GM12878 (cell line): ENCODE results near the gene B4GALT4. TPM values are rescaled to one million over a fixed set of nuclear protein-coding genes. Genes with fewer than 3 reads are reported as not detected.
A peak's percentile ranks its signal among the peaks of the same experiment; 100 is the strongest.

Experiments used
- ATAC-seq: fragments of 200-7000 bp; cut with Tn5 transposase; 3 replicates; pipeline ENCODE4 v1.9.1; 2020; ENCODE audit warnings: mild to moderate bottlenecking, moderate library complexity
- BruUV-seq: library from RNA; stranded (reverse); fragments of 400-500 nt; replicated peaks from 2 replicates; lab custom pipeline; 2021; lab: Mats Ljungman, UMichigan
- CTCF ChIA-PET: fragments of 300-600 bp; sonication (Branson Sonifier 250); formaldehyde crosslinking; extraction: SDS; loops from one replicate; lab custom pipeline; 2021; ENCODE audit warnings: inconsistent platforms; lab: Yijun Ruan, JAX
- POLR2A ChIA-PET: fragments of 350-600 bp; formaldehyde crosslinking; extraction: SDS; loops from one replicate; lab custom pipeline; 2021; ENCODE audit warnings: inconsistent platforms; lab: Charles Lee
- RAD21 ChIA-PET: fragments of 300-600 bp; sonication (Branson Sonifier 250); formaldehyde crosslinking; loops from one replicate; lab custom pipeline; 2023; ENCODE audit warnings: antibody characterized with exemption; ENCODE audit not compliant: unreplicated experiment; lab: Charles Lee
- SMC1A ChIA-PET: fragments of 300-600 bp; sonication (Branson Sonifier 250); formaldehyde crosslinking; loops from one replicate; lab custom pipeline; 2023; ENCODE audit not compliant: unreplicated experiment, uncharacterized antibody; lab: Charles Lee
- DNase-seq: peaks from one replicate; pipeline ENCODE4 v3.0.0-alpha.2; 2011; ENCODE audit warnings: low read depth, low spot score
- FAIRE-seq: peaks from 3 replicates; lab custom pipeline; 2011; peaks lifted over from hg19 to GRCh38; lab: Jason Lieb, UNC
- H2AFZ ChIP-seq: 2 replicates; pipeline ENCODE4 v1.6.0; 2011; ENCODE audit warnings: low read depth, low read length, control low read depth; ENCODE audit not compliant: control insufficient read depth
- H3K27ac ChIP-seq: 2 replicates; pipeline ENCODE4 v1.5.1; 2011; ENCODE audit warnings: control low read depth; ENCODE audit not compliant: control insufficient read depth, insufficient read depth
- H3K27me3 ChIP-seq, 2 experiments: replicated peaks in 1 of 2; 2 replicates each; pipeline versions ENCODE4 v1.6.0 to v1.6.1; 2011; ENCODE audit warnings: low read length in 1 of 2; ENCODE audit not compliant: control insufficient read depth in 2 of 2, insufficient read depth in 2 of 2
- H3K36me3 ChIP-seq, 2 experiments: 2 replicates each; pipeline ENCODE4 v1.5.1; 2011; ENCODE audit warnings: low read length in 1 of 2; ENCODE audit not compliant: control insufficient read depth in 2 of 2, insufficient read depth in 2 of 2
- H3K4me1 ChIP-seq: 2 replicates; pipeline ENCODE4 v1.6.1; 2011; ENCODE audit warnings: mild to moderate bottlenecking, low read length, moderate library complexity, mixed read lengths; ENCODE audit not compliant: control insufficient read depth, insufficient read depth
- H3K4me2 ChIP-seq: 2 replicates; pipeline ENCODE4 v1.6.0; 2011; ENCODE audit warnings: control low read depth; ENCODE audit not compliant: control insufficient read depth, insufficient read depth
- H3K4me3 ChIP-seq: fragments of 200-600 bp; sonication (generic); 2 replicates; pipeline ENCODE4 v1.5.1; 2016
- H3K79me2 ChIP-seq: 2 replicates; pipeline ENCODE4 v1.6.0; 2011; ENCODE audit warnings: low read length; ENCODE audit not compliant: control insufficient read depth, insufficient read depth
- H3K9ac ChIP-seq: 2 replicates; pipeline ENCODE4 v1.8.0; 2011; ENCODE audit warnings: low read length, control low read depth, mixed read lengths; ENCODE audit not compliant: control insufficient read depth, insufficient read depth
- H3K9me3 ChIP-seq: replicated peaks from 3 replicates; pipeline ENCODE4 v1.5.1; 2011; ENCODE audit warnings: mild to moderate bottlenecking, low read length; ENCODE audit not compliant: control insufficient read depth, insufficient read depth
- H4K20me1 ChIP-seq: 2 replicates; pipeline ENCODE4 v1.6.0; 2011; ENCODE audit not compliant: control insufficient read depth, insufficient read depth
- E4F1 ChIP-seq: fragments of 450-650 bp; IDR thresholded peaks from 2 replicates; pipeline ENCODE4 v1.6.1; 2018; ENCODE audit warnings: borderline replicate concordance, mild to moderate bottlenecking; ENCODE audit not compliant: partially characterized antibody
- IRF3 ChIP-seq: fragments of 450-650 bp; IDR thresholded peaks from 2 replicates; pipeline ENCODE4 v1.6.1; 2014; ENCODE audit warnings: mild to moderate bottlenecking
- KAT2A ChIP-seq: conservative IDR thresholded peaks from 2 replicates; pipeline ENCODE4 v1.6.1; 2011; ENCODE audit warnings: low read depth, low read length; ENCODE audit not compliant: control insufficient read depth
- RUNX3 ChIP-seq: IDR thresholded peaks from 2 replicates; pipeline ENCODE4 v1.6.1; 2012; ENCODE audit warnings: low read length, inconsistent platforms
- WGBS: methylation state at CpG from one replicate; pipeline ENCODE4 v1.1.6; 2016; ENCODE audit warnings: low lambda C conversion rate; ENCODE audit not compliant: insufficient replicate concordance, insufficient coverage; ENCODE audit errors: missing lambda C conversion rate; 5-methylcytosine and 5-hydroxymethylcytosine counted together
- in situ Hi-C: fragments of 300-500 bp; cut with MboI; formaldehyde crosslinking; loops from 9 replicates; pipeline ENCODE4 v1.14.3; 2018; ENCODE audit warnings: mixed read lengths
- intact Hi-C: fragments of 100-400 bp; cut with micrococcal nuclease; formaldehyde crosslinking; loops from one replicate; pipeline ENCODE4 v1.14.2; 2022; ENCODE audit not compliant: unreplicated experiment
- polyA plus RNA-seq, 11 experiments: library from polyadenylated mRNA; depleted of rRNA in 4 of 11; unstranded in 6 of 11; stranded (reverse) in 5 of 11; fragments of >200 nt; fragmentation: Nextera tagmentation in 4 of 11; fragmentation: Illumina TruSeq in 1 of 11; extraction: Ambion mirVana in 4 of 11; extraction: Trizol in 1 of 11; gene quantifications; 1 replicate in 1 of 11; 2 replicates in 10 of 11; pipeline versions ENCODE4 v1.2.1 to v1.2.3, GENCODE V29; 2011 to 2016; ENCODE audit warnings: inconsistent platforms in 2 of 11, missing spikeins in 2 of 11, low read depth in 1 of 11
- total RNA-seq, 4 experiments: library from RNA; depleted of rRNA in 3 of 4; stranded (reverse); fragments of >200 nt in 3 of 4; fragmentation: Illumina TruSeq in 1 of 4; extraction: Trizol in 1 of 4; gene quantifications; 2 replicates each; pipeline versions ENCODE4 v1.2.1 to v1.2.3, GENCODE V29; 2013 to 2021

B4GALT4 gene
- total and polyA plus RNA-seq, 10 of the 15 experiments (the other 5 are each of a cell fraction or from before 2014, with no cell fraction given): 8.8 to 16.7 (median 13.1) TPM

GRCh38 chr3:119206611-119207511 is 33.8 kb downstream of the B4GALT4 start:
- no peaks in the 10 kb centered on the region for H3K79me2 ChIP-seq
- ChIA-PET CTCF (interaction anchor here (0.6 to 1.3 kb wide), 2 partner anchors 34 to 109 kb away, joined by 3 to 5 read pairs; partner anchors contain the start of gene B4GALT4), POLR2A (no interaction called here), RAD21 (no interaction called here), SMC1A (no interaction called here)
- peak; percentile 54; the same call in 2 of the 3 replicates for ATAC-seq
- in situ Hi-C loops: no loop called here
- TF ChIP-seq IRF3 (no peak), RUNX3 (0 out of 2 replicates have a peak, but pooled peaks have one; percentile 7)
- H4K20me1 ChIP-seq: no peaks in the 10 kb centered on the region
- no peaks in the 10 kb centered on the region for H3K9me3 ChIP-seq
- no peak overlapping the region for H2AFZ ChIP-seq
- peaks cover 13% of the 10 kb centered on the region; the same call in 1 of the 2 replicates for H3K4me1 ChIP-seq
- intact Hi-C loops: no loop called here
- H3K27me3 ChIP-seq: no peaks in the 10 kb centered on the region
- FAIRE-seq: no peak
- H3K36me3 ChIP-seq: peaks cover 0 to 8% of the 10 kb centered on the region in 2 experiments; a peak in 2 of 4 replicates
- H3K4me2 ChIP-seq: no peak overlapping the region
- H3K27ac ChIP-seq: no peak overlapping the region
- WGBS: 97% methylated on average over 4 of the region's 4 CpGs
- no peak overlapping the region for H3K9ac ChIP-seq
- no peak overlapping the region for H3K4me3 ChIP-seq
- no peak for DNase-seq
- no TSS peak for BruUV-seq

GRCh38 chr3:119205685-119206084 is 35.0 kb downstream of the B4GALT4 start:
- Histone ChIP-seq H3K4me2 (no peak overlapping the region), H4K20me1 (no peaks in the 10 kb centered on the region), H3K9me3 (no peaks in the 10 kb centered on the region), H3K27ac (no peak overlapping the region), H3K9ac (no peak overlapping the region), H3K27me3 (no peaks in the 10 kb centered on the region), H3K36me3 (peaks cover 0 to 2% of the 10 kb centered on the region in 2 experiments; a peak in 2 of 4 replicates), H3K4me3 (no peak overlapping the region), H3K4me1 (peaks cover 13% of the 10 kb centered on the region; the same call in 1 of the 2 replicates), H2AFZ (no peak overlapping the region), H3K79me2 (no peaks in the 10 kb centered on the region)
- POLR2A ChIA-PET: no interaction called here
- in situ Hi-C loops: no loop called here
- TF ChIP-seq E4F1 (no peak), KAT2A (no peak)
- SMC1A ChIA-PET: no interaction called here
- 65% methylated on average over 4 of the region's 5 CpGs for WGBS
- intact Hi-C loops: no loop called here
- ATAC-seq: no peak
- DNase-seq: no peak
- RAD21 ChIA-PET: no interaction called here
- CTCF ChIA-PET: no interaction called here
- FAIRE-seq: no peak
- no TSS peak for BruUV-seq
